H9 (cell line): Measurements from ENCODE around the gene RAB1A. TPM values are rescaled to one million over a fixed set of nuclear protein-coding genes. Genes with fewer than 3 reads are reported as not detected.
A peak's percentile ranks its signal among the peaks of the same experiment; 100 is the strongest.

Experiments used
- DNase-seq: peaks from one replicate; pipeline ENCODE4 v3.0.0-alpha.2; 2017
- H2AFZ ChIP-seq: one replicate; pipeline ENCODE4 v1.6.1; 2013; ENCODE audit warnings: mild to moderate bottlenecking, low read length, control low read depth, moderate library complexity
- H2AK5ac ChIP-seq: 2 replicates; pipeline ENCODE4 v1.6.1; 2013; ENCODE audit warnings: low read length, control low read depth, mixed read lengths; ENCODE audit not compliant: insufficient read length
- H2BK120ac ChIP-seq: one replicate; pipeline ENCODE4 v1.6.1; 2013; ENCODE audit warnings: low read depth, mild to moderate bottlenecking, low read length, control low read depth, inconsistent platforms; ENCODE audit not compliant: poor library complexity, severe bottlenecking
- H2BK12ac ChIP-seq: 2 replicates; pipeline ENCODE4 v1.6.1; 2013; ENCODE audit warnings: low read length, control low read depth, mixed read lengths, low read depth; ENCODE audit not compliant: insufficient read length
- H2BK15ac ChIP-seq: 2 replicates; pipeline ENCODE4 v1.6.1; 2013; ENCODE audit warnings: low read depth, low read length, control low read depth
- H2BK20ac ChIP-seq: one replicate; pipeline ENCODE4 v1.6.1; 2013; ENCODE audit warnings: low read depth, mild to moderate bottlenecking, low read length, control low read depth, inconsistent platforms; ENCODE audit not compliant: poor library complexity, severe bottlenecking
- H2BK5ac ChIP-seq: 2 replicates; pipeline ENCODE4 v1.6.1; 2013; ENCODE audit warnings: low read length, control low read depth, mixed read lengths; ENCODE audit not compliant: insufficient read length
- H3K14ac ChIP-seq: 2 replicates; pipeline ENCODE4 v1.6.1; 2013; ENCODE audit warnings: low read length, control low read depth; ENCODE audit not compliant: insufficient read depth
- H3K18ac ChIP-seq: 2 replicates; pipeline ENCODE4 v1.6.1; 2013; ENCODE audit warnings: low read depth, mild to moderate bottlenecking, mixed read lengths, low read length, control low read depth; ENCODE audit not compliant: insufficient read length
- H3K23ac ChIP-seq: 2 replicates; pipeline ENCODE4 v1.6.1; 2013; ENCODE audit warnings: low read length, control low read depth, mixed read lengths, low read depth; ENCODE audit not compliant: insufficient read length
- H3K23me2 ChIP-seq: 2 replicates; pipeline ENCODE4 v1.6.1; 2013; ENCODE audit warnings: low read depth, mild to moderate bottlenecking, mixed read lengths, low read length, control low read depth; ENCODE audit not compliant: insufficient read length, poor library complexity, severe bottlenecking
- H3K27ac ChIP-seq: 2 replicates; pipeline ENCODE4 v1.5.1; 2013; ENCODE audit warnings: low read length, control low read depth, mixed read lengths, low read depth; ENCODE audit not compliant: insufficient read length
- H3K27me3 ChIP-seq: 2 replicates; pipeline ENCODE4 v1.6.1; 2013; ENCODE audit warnings: low read length, control low read depth, inconsistent platforms; ENCODE audit not compliant: insufficient read depth
- H3K4ac ChIP-seq: 2 replicates; pipeline ENCODE4 v1.6.1; 2013; ENCODE audit warnings: low read depth, mild to moderate bottlenecking, control low read depth, inconsistent platforms, low read length, moderate library complexity
- H3K4me1 ChIP-seq: 2 replicates; pipeline ENCODE4 v1.6.1; 2013; ENCODE audit warnings: low read length, control low read depth, inconsistent platforms; ENCODE audit not compliant: insufficient read depth
- H3K4me2 ChIP-seq: 2 replicates; pipeline ENCODE4 v1.6.1; 2013; ENCODE audit warnings: low read length, control low read depth, mixed read lengths; ENCODE audit not compliant: insufficient read length, insufficient read depth
- H3K56ac ChIP-seq: 2 replicates; pipeline ENCODE4 v1.6.1; 2013; ENCODE audit warnings: low read depth, mild to moderate bottlenecking, mixed read lengths, low read length, control low read depth; ENCODE audit not compliant: insufficient read length
- H3K79me1 ChIP-seq: 2 replicates; pipeline ENCODE4 v1.6.1; 2013; ENCODE audit warnings: low read depth, mild to moderate bottlenecking, moderate library complexity, low read length, control low read depth, inconsistent platforms; ENCODE audit not compliant: insufficient read depth, poor library complexity, severe bottlenecking
- H3K79me2 ChIP-seq: 2 replicates; pipeline ENCODE4 v1.6.1; 2013; ENCODE audit warnings: low read length, control low read depth, inconsistent platforms; ENCODE audit not compliant: insufficient read depth
- H3K9ac ChIP-seq: 2 replicates; pipeline ENCODE4 v1.6.1; 2013; ENCODE audit warnings: low read length, control low read depth, mixed read lengths; ENCODE audit not compliant: insufficient read length; ENCODE audit errors: extremely low read depth
- H3K9me3 ChIP-seq: one replicate; pipeline ENCODE4 v1.6.1; 2013; ENCODE audit warnings: low read depth, low read length, inconsistent platforms; ENCODE audit not compliant: control insufficient read depth
- H3T11ph ChIP-seq: one replicate; pipeline ENCODE4 v1.6.1; 2013; ENCODE audit warnings: mild to moderate bottlenecking, low read length, control low read depth, inconsistent platforms
- H4K20me1 ChIP-seq: one replicate; pipeline ENCODE4 v1.6.1; 2013; ENCODE audit not compliant: control insufficient read depth, insufficient read length, insufficient read depth
- H4K5ac ChIP-seq: 2 replicates; pipeline ENCODE4 v1.6.1; 2013; ENCODE audit warnings: low read depth, mild to moderate bottlenecking, mixed read lengths, low read length, control low read depth; ENCODE audit not compliant: insufficient read length
- H4K8ac ChIP-seq: replicated peaks from 2 replicates; pipeline ENCODE4 v1.6.1; 2013; ENCODE audit warnings: low read length, control low read depth, mixed read lengths, low read depth; ENCODE audit not compliant: insufficient read length
- H4K91ac ChIP-seq: 2 replicates; pipeline ENCODE4 v1.6.1; 2013; ENCODE audit warnings: low read depth, mild to moderate bottlenecking, moderate library complexity, mixed read lengths, low read length, control low read depth; ENCODE audit not compliant: insufficient read length
- H3K27ac Mint-ChIP-seq, 3 experiments: 2 replicates in 2 of 3; 3 replicates in 1 of 3; pipeline ENCODE4 v1.8.0; 2020 to 2021; ENCODE audit warnings: mixed read lengths in 3 of 3, mild to moderate bottlenecking in 1 of 3, moderate library complexity in 1 of 3
- H3K27me3 Mint-ChIP-seq: 2 replicates; pipeline ENCODE4 v1.8.0; 2021; ENCODE audit warnings: low read depth, mild to moderate bottlenecking, moderate library complexity, mixed read lengths
- H3K36me3 Mint-ChIP-seq, 3 experiments: 2 replicates in 2 of 3; 3 replicates in 1 of 3; pipeline ENCODE4 v1.8.0; 2020 to 2021; ENCODE audit warnings: low read depth in 3 of 3, mixed read lengths in 3 of 3; ENCODE audit not compliant: insufficient read depth in 1 of 3
- H3K4me1 Mint-ChIP-seq, 2 experiments: 2 replicates each; pipeline ENCODE4 v1.8.0; 2020; ENCODE audit warnings: mixed read lengths in 2 of 2
- H3K4me3 Mint-ChIP-seq, 2 experiments: 2 replicates in 1 of 2; 3 replicates in 1 of 2; pipeline ENCODE4 v1.8.0; 2020 to 2021; ENCODE audit warnings: mild to moderate bottlenecking in 2 of 2, mixed read lengths in 2 of 2, moderate library complexity in 1 of 2
- H3K9me3 Mint-ChIP-seq, 2 experiments: 2 replicates in 1 of 2; 3 replicates in 1 of 2; pipeline ENCODE4 v1.8.0; 2020; ENCODE audit warnings: mild to moderate bottlenecking in 2 of 2, mixed read lengths in 2 of 2, moderate library complexity in 1 of 2
- CTCF ChIP-seq: fragments of 200-600 bp; sonication (generic); conservative IDR thresholded peaks from 3 replicates; pipeline ENCODE4 v1.8.0; 2021; ENCODE audit warnings: antibody characterized with exemption, mild to moderate bottlenecking
- WGBS: extraction: QIAGEN DNeasy Blood & Tissue Kit; methylation state at CpG from one replicate; pipeline ENCODE4 v1.1.7; 2013; ENCODE audit warnings: missing lambda C conversion rate, low lambda C conversion rate, mixed read lengths; ENCODE audit not compliant: insufficient read length; ENCODE audit errors: extremely low coverage; 5-methylcytosine and 5-hydroxymethylcytosine counted together
- total RNA-seq: library from RNA; stranded (reverse); gene quantifications from 2 replicates; pipeline ENCODE4 v1.2.1, GENCODE V29; 2021

RAB1A gene
- total RNA-seq, 1 experiment from 2014 or later, result 112 TPM

- H3K27me3 ChIP-seq, result no peaks in the 10 kb centered on the region
- H4K91ac ChIP-seq, result no peak overlapping the region
- no peak overlapping the region for H3K9ac ChIP-seq
- H2BK5ac ChIP-seq, result no peak overlapping the region
- no CpG with 5 or more reads among the region's 5 CpGs for WGBS
- peak; percentile 68 for DNase-seq
- Mint-ChIP-seq H3K4me3 (peak overlapping the region in 1 of 2 experiments; percentile 51; a peak in 1 of 5 replicates), H3K36me3 (peaks cover 32 to 69% (median 63%) of the 10 kb centered on the region in 3 experiments), H3K27me3 (no peaks in the 10 kb centered on the region), H3K9me3 (no peaks in the 10 kb centered on the region), H3K27ac (peak overlapping the region in 2 of 3 experiments; percentile 62 to 66; a peak in 3 of 7 replicates), H3K4me1 (peaks cover 25 to 27% of the 10 kb centered on the region in 2 experiments)
- no peak overlapping the region for H2BK20ac ChIP-seq
- no peak overlapping the region for H2BK120ac ChIP-seq
- no peak overlapping the region for H2BK12ac ChIP-seq
- no peak overlapping the region for H3K56ac ChIP-seq
- H4K20me1 ChIP-seq, result no peaks in the 10 kb centered on the region
- H3K14ac ChIP-seq, result no peak overlapping the region
- H3K27ac ChIP-seq, result no peak overlapping the region
- H3K4me2 ChIP-seq, result no peak overlapping the region
- H4K5ac ChIP-seq, result no peak overlapping the region
- H2AFZ ChIP-seq, result no peak overlapping the region
- H2AK5ac ChIP-seq, result no peak overlapping the region
- H3K79me1 ChIP-seq, result no peaks in the 10 kb centered on the region
- H3T11ph ChIP-seq, result no peak overlapping the region
- no peak overlapping the region for H2BK15ac ChIP-seq
- no peak overlapping the region for H3K4ac ChIP-seq
- H3K9me3 ChIP-seq, result no peaks in the 10 kb centered on the region
- no peak overlapping the region for H3K18ac ChIP-seq
- TF ChIP-seq CTCF, result no peak
- H3K79me2 ChIP-seq, result no peaks in the 10 kb centered on the region
- H3K23ac ChIP-seq, result no peak overlapping the region
- no peak overlapping the region for H4K8ac ChIP-seq
- peaks cover 10% of the 10 kb centered on the region; the same call in 1 of the 2 replicates for H3K4me1 ChIP-seq
- no peaks in the 10 kb centered on the region for H3K23me2 ChIP-seq
Measured at GRCh38 chr2:65075605-65076344, 54.1 kb downstream of the RAB1A start.
